Breast epithelium (tissue), 3 donors: ENCODE results near the gene MYOM3.

ENCODE experiments used
- POLR2A ChIP-seq: fragments of 450-650 bp; IDR thresholded peaks from one replicate; pipeline ENCODE4 v1.6.1; 2016; ENCODE audit warnings: antibody characterized with exemption, mild to moderate bottlenecking, moderate library complexity
- TF ChIP-seq, protein P1 (sequence below), 3 donors: fragments of 450-650 bp; IDR thresholded peaks; one replicate each; pipeline ENCODE4 v1.5.1; 2016 to 2017; ENCODE audit warnings: antibody characterized with exemption in 3 of 3, mild to moderate bottlenecking in 3 of 3, moderate library complexity in 3 of 3

- TF ChIP-seq, protein P1, sequence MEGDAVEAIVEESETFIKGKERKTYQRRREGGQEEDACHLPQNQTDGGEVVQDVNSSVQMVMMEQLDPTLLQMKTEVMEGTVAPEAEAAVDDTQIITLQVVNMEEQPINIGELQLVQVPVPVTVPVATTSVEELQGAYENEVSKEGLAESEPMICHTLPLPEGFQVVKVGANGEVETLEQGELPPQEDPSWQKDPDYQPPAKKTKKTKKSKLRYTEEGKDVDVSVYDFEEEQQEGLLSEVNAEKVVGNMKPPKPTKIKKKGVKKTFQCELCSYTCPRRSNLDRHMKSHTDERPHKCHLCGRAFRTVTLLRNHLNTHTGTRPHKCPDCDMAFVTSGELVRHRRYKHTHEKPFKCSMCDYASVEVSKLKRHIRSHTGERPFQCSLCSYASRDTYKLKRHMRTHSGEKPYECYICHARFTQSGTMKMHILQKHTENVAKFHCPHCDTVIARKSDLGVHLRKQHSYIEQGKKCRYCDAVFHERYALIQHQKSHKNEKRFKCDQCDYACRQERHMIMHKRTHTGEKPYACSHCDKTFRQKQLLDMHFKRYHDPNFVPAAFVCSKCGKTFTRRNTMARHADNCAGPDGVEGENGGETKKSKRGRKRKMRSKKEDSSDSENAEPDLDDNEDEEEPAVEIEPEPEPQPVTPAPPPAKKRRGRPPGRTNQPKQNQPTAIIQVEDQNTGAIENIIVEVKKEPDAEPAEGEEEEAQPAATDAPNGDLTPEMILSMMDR (IDR thresholded peaks at IDR 0.05): no peak
- no peak for TF ChIP-seq POLR2A
These were observed 8.1 kb downstream of the MYOM3 start for GRCh38 chr1:24103879-24104278.
